HCT116 (cell line): Measurements from ENCODE around the gene SCN4A. TPM values are rescaled to one million over a fixed set of nuclear protein-coding genes. Genes with fewer than 3 reads are reported as not detected.

Experiments used
- ATAC-seq: fragments of 200-7000 bp; cut with Tn5 transposase; 2 replicates; pipeline ENCODE4 v1.9.1; 2020; ENCODE audit warnings: mild to moderate bottlenecking, moderate library complexity
- BruUV-seq: library from RNA; stranded (reverse); fragments of 400-500 nt; replicated peaks from 2 replicates; lab custom pipeline; 2021; lab: Mats Ljungman, UMichigan
- CTCF ChIA-PET: fragments of 300-600 bp; sonication (Branson Sonifier 250); formaldehyde crosslinking; loops from one replicate; lab custom pipeline; 2021; ENCODE audit warnings: antibody characterized with exemption; lab: Charles Lee
- POLR2A ChIA-PET: fragments of 300-600, 350-600 bp; sonication (Branson Sonifier 250); formaldehyde crosslinking; loops from one replicate; lab custom pipeline; 2021; ENCODE audit warnings: antibody characterized with exemption; lab: Charles Lee
- RAD21 ChIA-PET, 2 experiments: fragments of 300-600 bp; sonication (Branson Sonifier 250); formaldehyde crosslinking; loops; one replicate each; lab custom pipeline; 2023; ENCODE audit warnings: low total read pairs in 2 of 2; ENCODE audit not compliant: uncharacterized antibody in 2 of 2, unreplicated experiment in 2 of 2, low non-redundant PET in 1 of 2; lab: Charles Lee
- DNase-seq: peaks from one replicate; pipeline ENCODE4 v3.0.0-alpha.2; 2010; ENCODE audit warnings: low read depth, low spot score
- H2AFZ ChIP-seq: fragments of 200-600 bp; shearing (Covaris generic), sonication (generic); 2 replicates; pipeline ENCODE4 v1.6.1; 2017; ENCODE audit warnings: low read depth, mixed run types, mixed read lengths, antibody characterized with exemption, low read length; ENCODE audit not compliant: poor library complexity, severe bottlenecking
- H3K27ac ChIP-seq: 2 replicates; pipeline ENCODE4 v1.5.1; 2012; ENCODE audit warnings: low read depth, low read length
- H3K27me3 ChIP-seq: fragments of 200-600 bp; sonication (generic); 2 replicates; pipeline ENCODE4 v1.6.1; 2016; ENCODE audit warnings: mixed run types, low read length, mixed read lengths; ENCODE audit not compliant: insufficient read depth
- H3K36me3 ChIP-seq, 2 experiments: fragments of 200-500 bp in 1 of 2; fragments of 200-600 bp in 1 of 2; sonication (Bioruptor generic) in 1 of 2; sonication (generic) in 1 of 2; 2 replicates each; pipeline versions ENCODE4 v1.5.1 to v1.6.1; 2014 to 2016; ENCODE audit warnings: low read length in 2 of 2, inconsistent platforms in 1 of 2, mixed read lengths in 1 of 2, mixed run types in 1 of 2; ENCODE audit not compliant: insufficient read depth in 2 of 2, control insufficient read depth in 1 of 2
- H3K4me1 ChIP-seq, 2 experiments: fragments of 200-600 bp in 1 of 2; sonication (generic) in 1 of 2; 2 replicates each; pipeline versions ENCODE4 v1.5.1 to v1.6.1; 2012 to 2017; ENCODE audit warnings: low read length in 2 of 2, inconsistent platforms in 1 of 2, mild to moderate bottlenecking in 1 of 2, mixed read lengths in 1 of 2, mixed run types in 1 of 2, moderate library complexity in 1 of 2; ENCODE audit not compliant: insufficient read depth in 2 of 2, control insufficient read depth in 1 of 2
- H3K4me2 ChIP-seq: fragments of 200-600 bp; sonication (generic); 2 replicates; pipeline ENCODE4 v1.6.1; 2017; ENCODE audit warnings: mixed run types, low read length, mixed read lengths
- H3K4me3 ChIP-seq, 2 experiments: fragments of 200-600 bp in 1 of 2; sonication (generic) in 1 of 2; replicated peaks in 1 of 2; 2 replicates each; pipeline ENCODE4 v1.5.1; 2011 to 2016; ENCODE audit warnings: low read length in 2 of 2, control low read depth in 1 of 2, low read depth in 1 of 2, mild to moderate bottlenecking in 1 of 2, mixed read lengths in 1 of 2, mixed run types in 1 of 2
- H3K79me2 ChIP-seq: fragments of 200-600 bp; sonication (generic); 2 replicates; pipeline ENCODE4 v1.6.1; 2017; ENCODE audit warnings: mild to moderate bottlenecking, mixed run types, low read length, moderate library complexity, mixed read lengths; ENCODE audit not compliant: insufficient read depth
- H3K9ac ChIP-seq: fragments of 200-600 bp; sonication (generic); 2 replicates; pipeline ENCODE4 v1.6.1; 2016; ENCODE audit warnings: low read length, mixed read lengths
- H3K9me2 ChIP-seq: fragments of 200-600 bp; sonication (generic), shearing (Covaris generic); 2 replicates; pipeline ENCODE4 v1.6.1; 2017; ENCODE audit warnings: mixed run types, mild to moderate bottlenecking, moderate library complexity; ENCODE audit not compliant: insufficient read depth
- H3K9me3 ChIP-seq, 2 experiments: fragments of 200-500 bp in 1 of 2; fragments of 200-600 bp in 1 of 2; sonication (Bioruptor generic) in 1 of 2; sonication (generic) in 1 of 2; 2 replicates each; pipeline ENCODE4 v1.6.1; 2014 to 2017; ENCODE audit warnings: low read length in 2 of 2, mixed read lengths in 2 of 2, inconsistent platforms in 1 of 2, low read depth in 1 of 2, mild to moderate bottlenecking in 1 of 2, mixed run types in 1 of 2, moderate library complexity in 1 of 2; ENCODE audit not compliant: control insufficient read depth in 1 of 2, insufficient read depth in 1 of 2
- H4K20me1 ChIP-seq: fragments of 200-600 bp; sonication (generic), shearing (Covaris generic); 2 replicates; pipeline ENCODE4 v1.6.1; 2017; ENCODE audit warnings: mixed run types, mild to moderate bottlenecking, moderate library complexity; ENCODE audit not compliant: insufficient read depth
- CBX3 ChIP-seq: IDR thresholded peaks from 2 replicates; pipeline ENCODE4 v1.6.1; 2012; ENCODE audit warnings: low read depth
- CTCF ChIP-seq, 3 experiments: fragments of 200-600 bp in 1 of 3; sonication (generic) in 1 of 3; IDR thresholded peaks in 2 of 3; conservative IDR thresholded peaks in 1 of 3; 2 replicates each; pipeline ENCODE4 v1.5.1; 2012 to 2017; ENCODE audit warnings: low read depth in 2 of 3, low read length in 2 of 3, antibody characterized with exemption in 1 of 3, borderline replicate concordance in 1 of 3, control low read depth in 1 of 3, mild to moderate bottlenecking in 1 of 3, mixed read lengths in 1 of 3, mixed run types in 1 of 3, moderate library complexity in 1 of 3; ENCODE audit not compliant: insufficient read depth in 1 of 3
- POLR2A ChIP-seq: IDR thresholded peaks from 2 replicates; pipeline ENCODE4 v1.7.0; 2011; ENCODE audit warnings: borderline replicate concordance; ENCODE audit not compliant: insufficient read depth, insufficient read length; ENCODE audit errors: extremely low read depth
- POLR2AphosphoS5 ChIP-seq: IDR thresholded peaks from 2 replicates; pipeline ENCODE4 v1.6.1; 2011; ENCODE audit warnings: mild to moderate bottlenecking, low read depth, low read length, moderate library complexity
- RAD21 ChIP-seq: IDR thresholded peaks from 2 replicates; pipeline ENCODE4 v1.6.1; 2012; ENCODE audit warnings: low read depth, mild to moderate bottlenecking
- TCF7L2 ChIP-seq: IDR thresholded peaks from 2 replicates; pipeline ENCODE4 v1.7.0; 2011; ENCODE audit warnings: borderline replicate concordance, inconsistent platforms; ENCODE audit not compliant: insufficient read depth, insufficient read length; ENCODE audit errors: extremely low read depth
- intact Hi-C: fragments of 100-400 bp; cut with micrococcal nuclease; formaldehyde crosslinking; loops from 2 replicates; pipeline ENCODE4 v1.10.0; 2022
- total RNA-seq: library from RNA; stranded (reverse); gene quantifications from one replicate; pipeline ENCODE4 v1.2.1, GENCODE V29; 2021; ENCODE audit not compliant: unreplicated experiment

Gene SCN4A
- total RNA-seq, 1 experiment from 2014 or later: 2.7 TPM

DNA sequence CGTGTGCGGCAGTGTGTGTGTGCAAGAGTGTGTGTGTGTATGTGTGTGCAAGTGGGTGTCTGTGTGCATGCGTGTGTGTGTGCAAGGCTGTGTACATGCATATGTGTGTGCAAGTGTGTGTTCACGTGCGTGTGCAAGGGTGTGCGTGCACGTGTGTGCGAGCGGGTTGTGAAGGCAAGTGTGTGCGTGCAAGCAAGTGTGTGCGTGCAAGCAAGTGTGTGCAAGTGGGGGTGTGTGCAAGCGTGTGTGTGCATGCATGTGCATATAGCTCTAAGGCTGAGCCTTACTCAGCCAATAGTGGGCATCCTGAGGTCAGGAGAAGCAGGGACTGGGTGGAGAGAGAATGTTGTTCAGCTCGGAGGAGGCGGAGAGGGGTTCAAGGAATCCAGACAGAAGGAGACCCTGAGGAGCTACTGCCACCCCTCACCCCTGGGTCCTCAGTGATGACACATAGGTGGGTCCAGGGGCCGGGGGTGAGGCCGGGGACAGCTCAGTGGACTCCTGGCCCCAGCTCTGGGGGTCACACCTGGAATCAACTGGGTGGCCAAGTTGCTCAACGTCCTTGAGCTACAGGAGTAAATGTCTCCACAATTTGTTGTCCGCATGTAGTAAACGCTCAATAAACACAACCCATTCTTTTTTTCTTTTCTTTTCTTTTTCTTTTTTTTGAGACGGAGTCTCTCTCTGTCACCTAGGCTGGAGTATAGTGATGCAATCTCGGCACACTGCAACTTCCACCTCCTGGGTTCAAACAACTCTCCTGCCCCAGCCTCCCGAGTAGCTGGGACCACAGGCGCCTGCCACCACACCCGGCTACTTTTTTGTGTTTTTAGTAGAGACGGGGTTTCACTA is 27.2 kb upstream of the SCN4A start:
- intact Hi-C loops: no loop called here
- no peak overlapping the region for H3K4me3 ChIP-seq
- POLR2A ChIA-PET: no interaction called here
- H3K9me3 ChIP-seq: no peaks in the 10 kb centered on the region
- H3K4me2 ChIP-seq: no peak overlapping the region
- DNase-seq: no peak
- H3K9me2 ChIP-seq: no peaks in the 10 kb centered on the region
- no peak overlapping the region for H3K9ac ChIP-seq
- RAD21 ChIA-PET: no interaction called here
- no TSS peak for BruUV-seq
- H3K36me3 ChIP-seq: no peaks in the 10 kb centered on the region
- no peak overlapping the region for H3K27ac ChIP-seq
- H3K79me2 ChIP-seq: no peaks in the 10 kb centered on the region
- CTCF ChIA-PET: interaction anchor here (1.2 to 1.3 kb wide), 2 partner anchors 26 to 53 kb away, joined by 3 to 4 read pairs; no protein-coding TSS in a partner anchor
- no peak for ATAC-seq
- no peaks in the 10 kb centered on the region for H3K4me1 ChIP-seq
- peaks cover 12% of the 10 kb centered on the region; the same call in 1 of the 2 replicates for H3K27me3 ChIP-seq
- no peak overlapping the region for H2AFZ ChIP-seq
- TF ChIP-seq RAD21 (no peak), CBX3 (no peak), CTCF (IDR thresholded peaks at IDR 0.05 in 2 of 3, conservative IDR thresholded peaks at IDR 0.05 in 1 of 3; ENCODE audit: borderline replicate concordance in 1 of 3, insufficient read depth in 1 of 3, low read depth in 2 of 3, low read length in 2 of 3) (no peak), TCF7L2 (no peak), POLR2AphosphoS5 (no peak), POLR2A (no peak)
- no peaks in the 10 kb centered on the region for H4K20me1 ChIP-seq
